Fibroblast of lung (primary cell): ENCODE results near the gene ARHGAP28.

Source experiments
- CTCF ChIP-seq, 2 donors: IDR thresholded peaks in 1 of 2; conservative IDR thresholded peaks in 1 of 2; 1 replicate in 1 of 2; 2 replicates in 1 of 2; pipeline ENCODE4 v1.5.1; 2011 to 2012; ENCODE audit warnings: low read length in 2 of 2, control low read depth in 1 of 2, inconsistent platforms in 1 of 2, low read depth in 1 of 2, mild to moderate bottlenecking in 1 of 2
- EZH2 ChIP-seq: IDR thresholded peaks from 2 replicates; pipeline ENCODE4 v1.5.1; 2012; ENCODE audit warnings: low read length, control low read depth, mild to moderate bottlenecking; ENCODE audit errors: missing control alignments

- TF ChIP-seq CTCF (conservative IDR thresholded peaks at IDR 0.05 in 1 of 2, IDR thresholded peaks at IDR 0.05 in 1 of 2; ENCODE audit: low read depth in 1 of 2, low read length in 2 of 2) (no peak), EZH2 (no peak)
These were observed 91.8 kb downstream of the ARHGAP28 start for GRCh38 chr18:6821356-6821755.
